GM18502 (cell line): Measurements from ENCODE around the gene CTSD.
"Not testable (repeated sequence)": the region's sequence is repeated elsewhere in the genome, so short reads cannot be mapped to it uniquely, and the experiment has no call there.

Source experiments
- ATAC-seq: cut with Tn5 transposase; IDR thresholded peaks from one replicate; pipeline ENCODE4 v1.9.1; 2021; ENCODE audit warnings: mild to moderate bottlenecking; ENCODE audit not compliant: unreplicated experiment, poor library complexity

CTSD gene

GRCh38 chr11:1771273-1771672 is 7.5 kb upstream of the CTSD start:
- ATAC-seq, result no peak

- no peak for ATAC-seq
Observed at GRCh38 chr11:1770528-1770927, 6.8 kb upstream of the CTSD start.

- ATAC-seq, result no peak
Observed at GRCh38 chr11:1770061-1770460, 6.3 kb upstream of the CTSD start.

- ATAC-seq, result not testable (repeated sequence)
Observed at GRCh38 chr11:1769304-1769936, 5.7 kb upstream of the CTSD start.

- no peak for ATAC-seq
Observed at GRCh38 chr11:1768141-1768469, 4.4 kb upstream of the CTSD start.

GRCh38 chr11:1767399-1768140 is 3.8 kb upstream of the CTSD start:
- no peak for ATAC-seq

- no peak for ATAC-seq
Observed at GRCh38 chr11:1766719-1767398, 3.1 kb upstream of the CTSD start.

GRCh38 chr11:1765871-1766718 is 2.4 kb upstream of the CTSD start:
- no peak for ATAC-seq

- ATAC-seq, result peak; percentile 38
Observed at GRCh38 chr11:1763336-1763795, 361 bp downstream of the CTSD start.

- no peak for ATAC-seq
Observed at GRCh38 chr11:1762537-1763302, 1.0 kb downstream of the CTSD start.

- ATAC-seq, result no peak
Observed at GRCh38 chr11:1761857-1762536, 1.7 kb downstream of the CTSD start.

- no peak for ATAC-seq
Observed at GRCh38 chr11:1761110-1761856, 2.4 kb downstream of the CTSD start.

GRCh38 chr11:1760351-1761109 is 3.2 kb downstream of the CTSD start:
- no peak for ATAC-seq

- ATAC-seq, result no peak
Observed at GRCh38 chr11:1759851-1760220, 3.9 kb downstream of the CTSD start.

GRCh38 chr11:1759151-1759850 is 4.4 kb downstream of the CTSD start:
- no peak for ATAC-seq

- no peak for ATAC-seq
Observed at GRCh38 chr11:1758611-1759150, 5.0 kb downstream of the CTSD start.
